HS-27A (cell line): ENCODE data around the gene ROPN1L.
"Not testable (repeated sequence)": the region's sequence is repeated elsewhere in the genome, so short reads cannot be mapped to it uniquely, and the experiment has no call there.

Experiments used
- DNase-seq: peaks from one replicate; pipeline ENCODE4 v3.0.0-alpha.2; 2012; ENCODE audit warnings: low read depth, missing footprints

ROPN1L gene

GRCh38 chr5:10441083-10441991 lies at the start of gene ROPN1L:
ROPN1L (plus strand) TSS chr5:10441879; CDS start chr5:10442168, 289 bp downstream.
- DNase-seq, result peak; percentile 56

- DNase-seq, result not testable (repeated sequence)
Observed at GRCh38 chr5:10392567-10393328, 48.9 kb upstream of the ROPN1L start.

DNA sequence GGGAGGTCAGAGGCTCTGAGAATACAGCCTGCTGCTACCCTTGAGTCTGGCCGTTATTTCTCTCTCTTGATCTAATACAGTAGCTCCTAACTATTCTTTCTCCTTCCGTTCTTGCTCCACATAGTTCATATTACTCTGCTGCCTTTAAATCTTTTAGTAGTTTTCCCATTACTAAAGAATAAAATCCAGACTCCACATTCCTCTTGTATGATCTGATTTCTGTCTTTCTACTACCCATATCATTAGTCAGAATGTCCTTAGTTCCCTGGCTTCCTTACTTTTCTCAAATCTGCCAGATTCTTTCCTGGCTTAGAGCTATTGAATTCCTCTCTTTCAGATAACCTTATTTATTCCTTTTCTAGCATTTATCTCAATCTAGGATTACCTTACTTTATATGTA lies 48.2 kb upstream of the ROPN1L start:
- DNase-seq, result no peak

DNA sequence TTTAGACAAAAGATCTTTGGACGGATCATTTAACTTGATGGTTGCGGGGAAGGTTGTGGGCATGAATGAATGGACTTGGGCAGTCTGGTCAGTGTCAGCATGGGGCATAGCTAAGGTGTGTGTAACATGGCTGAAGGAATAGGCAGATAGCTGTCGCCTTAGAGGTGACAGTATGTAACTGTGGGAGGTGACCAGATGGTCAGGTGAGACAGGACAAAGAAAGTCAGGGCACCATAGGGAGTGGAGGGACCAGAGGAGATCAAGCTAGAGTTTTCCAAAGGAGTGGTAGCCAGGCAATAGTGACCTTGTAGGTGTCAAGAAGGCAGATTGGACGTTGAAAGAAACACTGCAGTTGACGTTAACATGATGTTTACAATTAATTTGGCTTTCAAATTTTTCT lies 45.1 kb upstream of the ROPN1L start:
- DNase-seq, result no peak

DNA sequence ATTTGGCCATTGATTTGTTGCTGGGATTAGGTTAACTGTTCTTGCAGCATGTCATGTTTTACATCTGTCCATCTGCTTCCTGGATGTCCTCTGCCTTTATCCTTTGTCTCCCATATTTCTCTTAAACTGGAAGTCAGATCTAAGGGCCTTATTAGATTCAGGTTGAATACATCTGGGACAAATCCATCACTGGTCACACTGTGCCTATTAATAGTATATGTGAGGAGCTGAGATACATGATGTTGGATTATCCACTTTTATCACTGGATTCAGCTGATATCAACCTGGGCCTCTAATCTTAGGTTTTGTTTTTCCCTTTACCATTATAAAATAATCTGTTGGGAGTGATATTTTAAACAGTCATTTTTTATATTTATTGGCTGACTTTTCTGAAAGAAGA lies 41.8 kb upstream of the ROPN1L start:
- DNase-seq, result no peak

- DNase-seq, result no peak
Observed at GRCh38 chr5:10400411-10400810, 41.3 kb upstream of the ROPN1L start.

DNA sequence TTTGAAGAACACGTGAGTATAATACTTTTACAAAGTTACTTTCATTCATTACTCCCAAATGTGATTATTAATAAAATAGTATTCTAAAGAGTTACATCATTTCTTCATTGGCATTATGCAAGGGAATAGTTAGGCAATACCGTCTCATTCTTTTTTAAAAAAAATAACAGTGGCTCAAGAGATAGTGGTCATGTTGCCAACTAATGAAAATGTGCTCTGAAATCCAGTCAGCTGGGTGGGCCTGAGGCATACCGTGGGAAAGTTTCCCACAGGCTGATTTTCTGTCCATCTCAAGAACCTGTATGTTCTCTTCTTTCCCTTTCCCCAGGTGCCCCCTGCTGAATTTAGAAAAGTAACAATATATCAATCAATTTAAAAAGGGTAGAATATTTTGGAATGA lies 40.8 kb upstream of the ROPN1L start:
- no peak for DNase-seq

GRCh38 chr5:10401498-10401897 lies 40.2 kb upstream of the ROPN1L start:
- DNase-seq, result no peak

- DNase-seq, result no peak
Observed at GRCh38 chr5:10403829-10404228, 37.9 kb upstream of the ROPN1L start.

DNA sequence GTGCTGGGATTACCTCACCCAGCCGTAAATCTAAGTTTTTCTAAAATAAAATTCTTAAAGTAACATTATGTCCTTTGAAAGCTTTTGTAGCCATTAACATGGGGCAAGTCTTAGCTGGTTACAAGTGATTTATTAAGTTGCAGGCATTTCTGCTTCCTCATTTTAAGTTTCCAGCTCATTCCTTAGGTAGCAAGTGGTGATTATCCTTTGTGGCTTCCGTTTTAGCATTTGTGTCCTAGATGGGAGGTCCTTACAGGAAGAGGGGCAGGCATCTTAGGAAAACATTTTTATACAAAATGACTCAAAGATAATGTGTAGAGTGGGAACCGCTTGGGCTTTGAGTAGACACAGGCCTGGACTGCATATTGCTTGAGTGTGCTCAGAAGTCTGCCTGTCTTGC lies 35.0 kb upstream of the ROPN1L start:
- DNase-seq, result no peak

DNA sequence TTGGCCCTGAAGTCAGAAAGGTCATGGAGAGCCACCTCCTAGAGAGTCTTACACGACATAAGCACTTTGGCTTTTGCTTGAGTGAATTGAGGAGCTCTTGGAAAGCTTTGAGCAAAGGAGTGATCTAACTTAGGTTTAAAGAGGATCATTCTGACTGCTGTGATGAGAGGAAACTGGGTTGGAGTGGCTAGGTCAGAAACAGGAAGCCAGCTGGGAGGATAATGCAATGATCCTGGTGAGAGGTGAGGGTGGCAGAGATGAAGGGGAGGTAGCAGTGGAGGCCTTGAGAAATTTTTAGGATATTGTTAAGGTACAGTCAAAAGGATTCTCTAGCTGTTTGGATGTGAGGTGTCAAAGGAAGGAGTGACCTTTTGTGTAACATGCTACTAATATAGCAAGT lies 32.2 kb upstream of the ROPN1L start:
- no peak for DNase-seq

DNA sequence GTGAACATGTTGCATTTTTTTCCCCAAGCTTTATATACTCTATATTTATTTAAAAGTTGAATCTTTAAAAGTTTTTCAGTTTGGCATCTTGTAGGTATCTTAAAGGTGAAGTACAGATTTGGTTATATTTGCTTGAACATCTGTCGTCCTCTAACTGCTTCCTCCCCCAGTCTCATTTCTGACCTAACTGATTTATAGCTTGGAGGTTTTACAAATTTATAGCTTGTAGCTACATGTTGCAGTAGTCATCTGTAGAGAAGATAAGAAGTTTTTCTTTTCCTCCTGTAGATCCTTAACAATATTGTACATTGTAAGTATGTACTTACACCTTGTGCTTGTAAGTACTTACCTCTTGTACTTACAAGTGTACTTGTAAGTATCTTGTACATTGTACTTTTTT lies 31.0 kb upstream of the ROPN1L start:
- DNase-seq, result no peak

DNA sequence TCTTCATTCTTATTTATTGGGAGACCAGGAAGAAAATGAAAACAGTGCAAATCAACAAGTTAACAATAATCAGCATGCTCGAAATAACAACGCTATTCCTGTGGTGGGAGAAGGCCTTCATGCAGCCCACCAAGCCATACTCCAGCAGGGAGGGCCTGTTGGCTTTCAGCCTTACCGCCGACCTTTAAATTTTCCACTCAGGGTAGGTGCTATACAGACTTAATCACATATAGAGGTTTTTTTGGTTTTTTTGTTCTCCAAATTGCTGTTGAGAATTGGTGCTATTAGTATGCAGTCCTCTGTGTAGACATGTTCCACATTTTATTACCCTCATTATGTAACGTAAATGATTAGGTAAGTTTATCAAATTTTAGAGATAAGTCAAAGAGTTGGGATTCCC lies 30.3 kb upstream of the ROPN1L start:
- DNase-seq, result no peak

DNA sequence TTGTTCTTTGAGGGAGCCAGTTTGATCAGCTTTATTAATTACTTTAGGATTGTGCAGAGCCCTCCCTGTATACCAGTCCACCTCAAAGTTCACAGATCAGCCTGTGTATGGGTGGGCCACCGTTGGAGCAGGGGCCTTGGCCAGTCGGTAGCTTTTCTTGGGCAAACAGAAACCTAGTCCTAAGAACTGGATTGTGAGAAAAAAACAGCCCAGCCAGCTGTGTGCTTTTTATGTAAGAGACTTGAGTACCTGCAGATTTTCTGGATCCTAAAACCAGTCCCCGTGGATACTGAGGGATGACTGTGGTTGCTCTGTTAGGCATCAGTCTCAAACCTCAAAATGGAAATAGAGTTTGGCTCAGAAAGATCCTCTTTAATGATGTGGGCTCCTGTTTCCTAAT lies 24.8 kb upstream of the ROPN1L start:
- DNase-seq, result no peak

- DNase-seq, result no peak
Observed at GRCh38 chr5:10418654-10419345, 22.9 kb upstream of the ROPN1L start.

DNA sequence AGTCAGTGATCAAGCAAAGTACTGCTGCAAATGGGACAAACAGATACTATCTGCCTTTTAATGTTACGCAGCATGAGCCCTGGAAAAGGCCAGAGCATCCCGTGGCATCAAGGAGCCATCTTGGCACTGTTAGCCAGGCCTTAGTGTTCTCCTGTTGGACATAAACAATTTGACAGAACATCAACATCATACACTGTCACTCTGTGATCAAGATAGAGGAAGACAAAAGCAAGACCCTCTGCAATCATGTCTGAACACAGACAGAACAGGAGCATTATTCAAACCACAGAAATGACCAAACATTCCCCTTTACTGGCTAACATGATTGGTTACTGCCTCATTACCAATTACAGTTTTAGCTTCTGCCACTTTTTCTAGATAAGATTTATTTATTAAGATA lies 21.2 kb upstream of the ROPN1L start:
- DNase-seq, result no peak

- no peak for DNase-seq
Observed at GRCh38 chr5:10420932-10421331, 20.7 kb upstream of the ROPN1L start.

GRCh38 chr5:10421896-10422691 lies 19.6 kb upstream of the ROPN1L start:
- no peak for DNase-seq

GRCh38 chr5:10423022-10423421 lies 18.7 kb upstream of the ROPN1L start:
- no peak for DNase-seq

DNA sequence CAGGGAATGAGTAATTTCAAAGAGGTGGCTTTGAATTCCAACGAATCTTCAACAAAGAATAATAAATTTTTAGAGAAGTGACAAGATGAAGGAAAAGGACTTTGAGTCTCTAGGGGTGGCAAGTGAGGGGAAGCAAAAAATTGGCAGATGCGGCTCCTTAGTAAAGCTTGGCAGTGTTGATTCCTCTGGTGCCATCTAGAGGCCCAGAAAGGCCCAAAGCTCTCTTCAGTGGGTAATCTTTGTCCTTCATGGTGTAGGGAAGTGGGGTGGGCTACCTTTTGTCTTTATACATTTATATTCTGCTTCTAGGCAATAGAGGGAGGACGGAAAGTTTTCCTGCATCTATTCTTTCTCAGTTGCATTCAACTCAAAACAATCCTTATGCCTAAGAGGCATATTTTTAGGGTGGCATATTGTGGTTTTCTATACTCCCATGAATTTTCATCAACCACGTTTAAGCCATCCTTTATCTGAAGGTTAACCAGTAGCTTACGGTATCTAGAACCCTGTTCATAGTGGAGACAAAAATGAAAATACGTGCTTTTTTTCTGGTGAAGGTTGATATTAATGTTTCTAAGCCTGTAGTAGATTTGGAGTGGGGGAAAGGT lies 17.5 kb upstream of the ROPN1L start:
- DNase-seq, result no peak

- DNase-seq, result no peak
Observed at GRCh38 chr5:10427201-10427600, 14.5 kb upstream of the ROPN1L start.
